Mucosa of stomach (tissue), 1 donor: ENCODE results near the gene TMEM18.

Source experiments
- H3K27me3 ChIP-seq: one replicate; pipeline ENCODE4 v1.7.0; 2013; ENCODE audit warnings: mild to moderate bottlenecking, low read length; ENCODE audit not compliant: control insufficient read depth, insufficient read depth
- H3K36me3 ChIP-seq: one replicate; pipeline ENCODE4 v1.7.0; 2013; ENCODE audit warnings: low read length; ENCODE audit not compliant: control insufficient read depth, insufficient read depth
- H3K4me1 ChIP-seq: one replicate; pipeline ENCODE4 v1.7.0; 2013; ENCODE audit warnings: mild to moderate bottlenecking, low read length; ENCODE audit not compliant: control insufficient read depth, insufficient read depth
- H3K4me3 ChIP-seq: one replicate; pipeline ENCODE4 v1.7.0; 2013; ENCODE audit warnings: low read length
- H3K9ac ChIP-seq: one replicate; pipeline ENCODE4 v1.7.0; 2013; ENCODE audit warnings: mild to moderate bottlenecking, low read length, moderate library complexity
- H3K9me3 ChIP-seq: one replicate; pipeline ENCODE4 v1.7.0; 2013; ENCODE audit warnings: mild to moderate bottlenecking, low read length, moderate library complexity; ENCODE audit not compliant: control insufficient read depth
- donor health status: Pancreatic carcinoma.

Gene TMEM18

GRCh38 chr2:625415-626333, 51.5 kb downstream of the TMEM18 start:
- Histone ChIP-seq H3K4me3 (no peak overlapping the region), H3K9ac (no peak overlapping the region), H3K36me3 (no peaks in the 10 kb centered on the region), H3K27me3 (no peaks in the 10 kb centered on the region), H3K9me3 (no peaks in the 10 kb centered on the region), H3K4me1 (no peaks in the 10 kb centered on the region)

GRCh38 chr2:624551-625347, 52.5 kb downstream of the TMEM18 start:
- H3K9ac ChIP-seq = no peak overlapping the region
- no peaks in the 10 kb centered on the region for H3K9me3 ChIP-seq
- H3K4me1 ChIP-seq = no peaks in the 10 kb centered on the region
- no peak overlapping the region for H3K4me3 ChIP-seq
- H3K27me3 ChIP-seq = no peaks in the 10 kb centered on the region
- H3K36me3 ChIP-seq = no peaks in the 10 kb centered on the region

- no peak overlapping the region for H3K9ac ChIP-seq
- no peaks in the 10 kb centered on the region for H3K27me3 ChIP-seq
- no peaks in the 10 kb centered on the region for H3K36me3 ChIP-seq
- no peak overlapping the region for H3K4me3 ChIP-seq
- H3K4me1 ChIP-seq = no peaks in the 10 kb centered on the region
- H3K9me3 ChIP-seq = no peaks in the 10 kb centered on the region
Observed at GRCh38 chr2:624096-624495, 53.1 kb downstream of the TMEM18 start.

GRCh38 chr2:623130-623922, 53.9 kb downstream of the TMEM18 start:
- H3K4me3 ChIP-seq = no peak overlapping the region
- no peaks in the 10 kb centered on the region for H3K36me3 ChIP-seq
- no peaks in the 10 kb centered on the region for H3K4me1 ChIP-seq
- H3K27me3 ChIP-seq = no peaks in the 10 kb centered on the region
- H3K9ac ChIP-seq = no peak overlapping the region
- no peaks in the 10 kb centered on the region for H3K9me3 ChIP-seq

GRCh38 chr2:622357-622756, 54.8 kb downstream of the TMEM18 start:
- H3K9ac ChIP-seq = no peak overlapping the region
- no peaks in the 10 kb centered on the region for H3K36me3 ChIP-seq
- no peaks in the 10 kb centered on the region for H3K9me3 ChIP-seq
- no peaks in the 10 kb centered on the region for H3K27me3 ChIP-seq
- no peak overlapping the region for H3K4me3 ChIP-seq
- no peaks in the 10 kb centered on the region for H3K4me1 ChIP-seq

GRCh38 chr2:621303-622099, 55.7 kb downstream of the TMEM18 start:
- H3K36me3 ChIP-seq = no peaks in the 10 kb centered on the region
- no peak overlapping the region for H3K4me3 ChIP-seq
- H3K9me3 ChIP-seq = no peaks in the 10 kb centered on the region
- H3K27me3 ChIP-seq = no peaks in the 10 kb centered on the region
- no peaks in the 10 kb centered on the region for H3K4me1 ChIP-seq
- H3K9ac ChIP-seq = no peak overlapping the region

- Histone ChIP-seq H3K9me3 (no peaks in the 10 kb centered on the region), H3K4me3 (no peak overlapping the region), H3K36me3 (no peaks in the 10 kb centered on the region), H3K4me1 (no peaks in the 10 kb centered on the region), H3K9ac (no peak overlapping the region), H3K27me3 (no peaks in the 10 kb centered on the region)
Observed at GRCh38 chr2:620471-621302, 56.5 kb downstream of the TMEM18 start.

GRCh38 chr2:620004-620403, 57.2 kb downstream of the TMEM18 start:
- Histone ChIP-seq H3K27me3 (no peaks in the 10 kb centered on the region), H3K9me3 (no peaks in the 10 kb centered on the region), H3K36me3 (no peaks in the 10 kb centered on the region), H3K4me3 (no peak overlapping the region), H3K9ac (no peak overlapping the region), H3K4me1 (no peaks in the 10 kb centered on the region)

GRCh38 chr2:618422-618990, 58.7 kb downstream of the TMEM18 start:
- no peak overlapping the region for H3K4me3 ChIP-seq
- H3K9ac ChIP-seq = no peak overlapping the region
- no peaks in the 10 kb centered on the region for H3K9me3 ChIP-seq
- no peaks in the 10 kb centered on the region for H3K27me3 ChIP-seq
- no peaks in the 10 kb centered on the region for H3K4me1 ChIP-seq
- no peaks in the 10 kb centered on the region for H3K36me3 ChIP-seq

- Histone ChIP-seq H3K9me3 (no peaks in the 10 kb centered on the region), H3K27me3 (no peaks in the 10 kb centered on the region), H3K4me3 (no peak overlapping the region)
Observed at GRCh38 chr2:618005-618404, 59.2 kb downstream of the TMEM18 start.

More at GRCh38 chr2:618005-618404, 59.2 kb downstream of the TMEM18 start:
- no peaks in the 10 kb centered on the region for H3K4me1 ChIP-seq
- H3K36me3 ChIP-seq = no peaks in the 10 kb centered on the region
- H3K9ac ChIP-seq = no peak overlapping the region
